NCI-H345 treated with DMSO at 0.1 percent for 48 hours (cell line): ENCODE measurements around the gene KCNQ1.
"Not testable (repeated sequence)": the region's sequence is repeated elsewhere in the genome, so short reads cannot be mapped to it uniquely, and the experiment has no call there.

Experiments used
- DNase-seq: peaks from one replicate; lab custom pipeline; 2025; ENCODE audit not compliant: unreplicated experiment; lab: John Stamatoyannopoulos, UW

Gene KCNQ1

DNA sequence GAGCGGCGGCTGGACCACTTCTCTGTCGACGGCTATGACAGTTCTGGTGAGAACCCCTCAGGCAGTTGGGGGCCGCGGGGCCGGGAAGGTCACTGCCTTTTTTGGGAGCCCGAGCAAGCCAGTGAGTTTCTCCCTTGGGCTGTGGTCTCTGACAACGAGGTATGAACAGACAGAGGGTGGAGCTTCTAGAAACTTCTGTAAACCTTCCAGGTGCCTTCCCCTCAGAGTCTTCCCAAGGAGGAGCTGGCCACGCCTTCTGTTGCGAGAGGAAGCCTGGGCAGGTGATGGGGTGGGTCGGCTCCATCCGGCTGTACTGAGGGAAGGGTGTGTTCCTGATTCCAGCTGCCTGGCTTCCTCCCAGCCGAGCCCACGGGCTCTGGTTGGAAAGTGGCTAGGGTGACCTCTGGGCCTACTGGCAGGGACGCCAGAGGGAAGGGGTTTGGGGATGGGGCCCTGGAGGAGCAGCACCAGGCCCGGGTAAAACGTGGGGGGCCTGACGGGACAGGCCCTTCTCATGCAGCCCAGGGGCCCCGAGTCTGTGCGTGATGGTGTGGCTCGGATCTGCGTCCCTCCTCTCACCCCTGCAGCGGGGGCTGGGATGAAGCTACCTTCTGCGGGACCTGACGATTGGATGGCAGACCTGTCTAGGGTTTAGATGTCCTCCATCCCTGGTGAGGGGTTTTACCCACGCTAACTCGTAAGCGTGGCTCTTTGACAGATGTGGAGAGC lies 144.2 kb downstream of the KCNQ1 start:
- no peak for DNase-seq

DNA sequence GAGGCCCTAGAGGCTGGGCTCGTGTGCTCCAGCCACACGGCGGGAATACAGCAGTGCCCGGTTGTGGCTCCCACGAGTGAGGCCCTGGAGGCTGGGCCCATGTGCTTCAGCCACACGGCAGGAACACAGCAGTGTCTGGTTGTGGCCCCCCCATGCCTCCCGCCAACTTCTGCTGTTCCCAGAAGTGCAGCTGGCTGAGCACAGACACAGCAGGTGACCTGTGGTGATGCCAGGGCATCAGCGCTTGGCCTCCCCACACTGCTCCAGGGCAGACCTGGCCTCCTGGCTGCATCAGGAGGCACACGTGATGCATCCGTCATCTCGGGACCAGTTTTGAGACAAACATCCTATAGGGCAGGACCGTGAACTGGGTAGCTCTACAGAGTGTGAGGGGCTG lies 144.7 kb downstream of the KCNQ1 start:
- no peak for DNase-seq

- no peak for DNase-seq
Measured at GRCh38 chr11:2590131-2590964, 145.5 kb downstream of the KCNQ1 start.

DNA sequence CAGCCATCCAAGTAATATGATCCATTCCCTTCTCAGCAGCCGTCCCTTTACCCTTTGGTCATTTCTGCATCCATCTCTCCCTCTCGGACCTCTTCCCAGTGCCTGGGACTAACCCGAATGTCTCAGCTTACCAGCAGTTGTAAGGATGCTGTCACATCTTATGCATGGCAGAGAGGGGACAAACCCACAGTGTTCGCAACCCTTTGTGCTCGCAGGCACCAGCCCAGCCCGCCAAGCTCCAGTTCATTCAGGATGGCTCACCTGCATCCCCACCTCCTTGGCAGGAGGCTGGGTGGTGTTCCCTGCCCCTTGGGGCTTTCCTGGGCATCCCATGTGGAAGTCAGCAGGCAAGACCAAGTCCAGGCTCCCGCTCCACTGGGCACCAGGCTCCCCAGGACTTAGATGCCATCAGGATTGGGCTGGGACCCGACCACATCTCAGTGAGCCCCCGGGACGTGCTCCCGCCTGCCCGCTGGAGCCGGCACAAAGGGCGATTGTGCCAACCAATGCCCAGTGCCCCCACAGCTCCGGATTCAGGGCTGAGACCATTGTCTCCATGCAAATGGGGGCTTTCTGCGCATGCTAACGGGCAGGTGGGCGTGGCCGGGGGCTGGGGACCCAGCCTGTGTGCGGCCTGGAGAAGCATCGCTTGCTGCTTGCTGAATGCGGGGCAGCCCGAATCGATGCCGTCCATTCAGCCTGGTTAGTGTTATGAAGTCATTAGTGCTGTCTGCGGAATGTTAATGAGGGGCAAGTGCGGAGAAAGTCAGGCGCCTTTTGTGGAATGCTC lies 146.4 kb downstream of the KCNQ1 start:
- no peak for DNase-seq

- DNase-seq: no peak
Measured at GRCh38 chr11:2591805-2592204, 147.0 kb downstream of the KCNQ1 start.

- DNase-seq: no peak
Measured at GRCh38 chr11:2592559-2593392, 148.0 kb downstream of the KCNQ1 start.

DNA sequence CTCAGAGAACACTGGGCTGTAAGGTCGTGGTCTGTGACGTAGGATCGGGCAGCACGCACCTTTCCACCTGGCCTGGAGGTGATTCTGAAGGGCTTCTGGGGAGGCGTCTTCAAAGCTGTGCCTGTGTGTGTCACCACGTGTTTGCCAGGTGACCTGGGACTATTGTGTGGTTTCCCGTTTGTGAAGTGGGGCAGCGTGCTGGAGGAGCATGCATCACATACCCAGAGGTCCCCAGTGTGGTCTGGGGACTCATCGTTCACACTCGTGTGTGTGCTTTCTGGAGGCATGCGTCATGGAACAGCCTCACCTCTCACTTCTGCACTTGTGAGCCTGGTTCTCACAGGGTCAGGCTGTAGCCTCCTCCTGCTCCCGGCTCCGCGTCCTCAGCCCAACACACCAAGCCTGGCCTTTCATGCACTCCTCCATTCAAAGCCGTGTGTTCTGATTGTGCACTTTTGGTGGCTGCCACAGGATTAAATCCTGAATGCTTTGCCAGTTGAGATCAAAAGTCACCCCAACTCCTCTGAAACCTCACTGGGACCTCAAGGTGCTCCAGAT lies 148.7 kb downstream of the KCNQ1 start:
- no peak for DNase-seq

DNA sequence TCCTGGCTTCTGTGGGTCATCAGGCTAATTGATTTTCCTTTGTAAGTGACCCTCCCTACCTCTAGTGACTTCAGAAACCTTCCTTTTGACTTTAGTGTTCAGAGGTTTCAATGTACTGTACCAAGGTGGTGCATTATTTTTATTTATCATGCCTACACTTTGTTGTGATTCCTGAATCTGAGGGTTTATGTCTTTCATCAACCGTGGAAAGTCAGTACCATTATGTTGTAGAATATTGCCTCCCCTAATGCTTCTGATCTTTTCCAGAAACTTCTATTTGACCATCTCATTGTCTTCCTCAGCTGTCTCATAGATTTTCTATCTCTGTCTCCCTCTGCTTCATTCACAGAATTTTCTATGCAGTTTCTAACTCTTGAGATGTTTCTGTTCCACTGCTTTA lies 149.5 kb downstream of the KCNQ1 start:
- no peak for DNase-seq

GRCh38 chr11:2595204-2595603 lies 150.4 kb downstream of the KCNQ1 start:
- DNase-seq: no peak

- no peak for DNase-seq
Measured at GRCh38 chr11:2599561-2600189, 154.9 kb downstream of the KCNQ1 start.

- DNase-seq: no peak
Measured at GRCh38 chr11:2609345-2609744, 164.5 kb downstream of the KCNQ1 start.

DNA sequence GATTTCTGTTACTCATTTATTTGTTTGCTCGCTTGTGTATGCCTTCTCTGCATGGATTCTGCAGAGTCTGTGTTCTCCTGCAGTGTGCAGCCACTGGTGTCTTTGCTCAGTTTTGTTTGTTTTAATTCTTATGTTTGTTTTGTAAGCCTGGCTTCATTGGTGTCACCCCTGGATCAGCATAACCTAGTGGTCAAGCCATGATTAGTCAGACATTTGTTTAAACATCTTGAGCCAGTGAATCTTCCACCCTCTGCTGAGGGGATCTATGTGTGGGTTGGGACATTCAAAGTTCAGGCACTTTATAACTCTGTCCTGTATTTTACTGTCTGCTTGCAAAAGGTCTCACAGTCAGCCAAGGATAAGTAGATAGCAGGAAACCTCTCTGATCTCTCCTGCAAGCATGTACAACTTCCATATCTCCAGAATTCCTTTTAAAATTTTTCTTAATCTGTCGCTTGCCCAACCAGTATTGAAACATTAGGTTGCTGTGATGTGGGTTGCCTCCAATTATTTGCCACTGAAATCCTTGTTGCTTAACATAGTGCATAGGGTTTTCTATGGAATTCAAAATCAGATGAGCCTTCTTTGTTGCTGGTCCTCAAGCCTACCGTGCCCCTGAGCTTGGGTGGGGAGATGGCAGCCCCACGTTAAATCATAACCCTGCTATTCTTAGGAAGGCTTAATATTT lies 168.2 kb downstream of the KCNQ1 start:
- DNase-seq: no peak

DNA sequence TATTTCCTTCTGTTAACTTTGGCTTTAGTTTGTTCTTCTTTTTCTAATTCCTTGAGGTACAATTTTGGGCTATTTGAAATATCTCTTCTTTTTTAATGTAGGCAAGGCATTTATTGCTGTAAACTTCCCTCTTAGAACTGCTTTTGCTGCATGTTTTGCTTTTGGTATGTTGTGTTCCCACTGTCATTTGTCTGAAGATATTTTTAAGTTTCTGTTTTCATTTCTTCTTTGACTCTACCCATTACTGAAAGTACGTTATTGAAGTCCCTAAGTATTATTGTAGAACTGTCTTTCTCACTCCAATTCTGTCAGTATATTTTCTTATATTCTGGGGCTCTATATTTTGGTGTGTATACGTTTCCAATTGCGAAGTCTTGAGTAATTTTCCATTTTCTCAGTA lies 177.1 kb downstream of the KCNQ1 start:
- DNase-seq: no peak

GRCh38 chr11:2625183-2625582 lies 180.4 kb downstream of the KCNQ1 start:
- no peak for DNase-seq

DNA sequence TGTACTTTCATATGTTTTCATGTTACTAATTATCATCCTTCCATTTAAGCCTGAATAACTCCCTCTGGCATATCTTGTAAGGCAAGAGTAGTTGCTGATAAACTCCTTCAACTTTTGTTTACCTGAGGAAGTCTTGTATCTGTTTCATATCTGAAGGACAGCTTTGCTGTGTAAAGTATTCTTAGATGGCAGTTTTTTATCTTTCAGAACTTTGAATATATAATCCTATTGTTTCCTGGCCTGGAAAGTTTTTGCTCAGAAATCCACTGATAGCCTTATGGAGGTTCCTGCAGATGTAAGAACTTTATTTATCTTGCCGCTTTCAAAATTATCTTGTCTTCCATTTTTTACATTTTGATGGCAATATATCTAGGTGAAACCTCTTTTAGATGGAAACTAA lies 185.9 kb downstream of the KCNQ1 start:
- DNase-seq: no peak

DNA sequence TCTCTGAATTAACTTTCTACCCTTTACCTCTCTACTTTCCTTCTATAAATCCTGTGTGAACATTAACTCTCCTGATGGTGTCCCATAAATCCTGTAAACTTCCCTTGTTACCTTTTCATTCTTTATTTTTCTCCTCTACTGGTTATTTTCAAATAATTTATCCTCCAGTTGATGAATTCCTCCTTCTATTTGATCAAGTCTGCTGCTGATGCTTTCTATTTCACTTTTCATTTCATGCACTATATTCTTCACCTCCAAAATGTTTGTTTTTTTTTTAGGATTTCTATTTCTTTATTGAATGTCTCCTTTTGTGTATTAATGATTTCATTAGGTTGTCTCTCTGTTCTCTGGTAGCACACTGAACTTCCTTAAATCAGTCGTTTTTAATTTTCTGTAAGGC lies 186.4 kb downstream of the KCNQ1 start:
- DNase-seq: no peak

- not testable (repeated sequence) for DNase-seq
Measured at GRCh38 chr11:2639763-2640162, 195.0 kb downstream of the KCNQ1 start.

- no peak for DNase-seq
Measured at GRCh38 chr11:2641623-2642022, 196.8 kb downstream of the KCNQ1 start.

- no peak for DNase-seq
Measured at GRCh38 chr11:2643746-2644145, 198.9 kb downstream of the KCNQ1 start.
